Fibroblast of the aortic adventitia (primary cell): ENCODE measurements around the gene PARP8. TPM values are rescaled to one million over a fixed set of nuclear protein-coding genes. Genes with fewer than 3 reads are reported as not detected.
A peak's percentile ranks its signal among the peaks of the same experiment; 100 is the strongest.

Source experiments
- DNase-seq: peaks from one replicate; pipeline ENCODE4 v3.0.0-alpha.2; 2010; ENCODE audit warnings: low read depth
- H3K4me3 ChIP-seq: 2 replicates; pipeline ENCODE4 v1.5.1; 2011; ENCODE audit warnings: low read depth, mild to moderate bottlenecking, control low read depth, low read length, moderate library complexity
- CTCF ChIP-seq: IDR thresholded peaks from 2 replicates; pipeline ENCODE4 v1.5.1; 2011; ENCODE audit warnings: mild to moderate bottlenecking, low read length, control low read depth, inconsistent platforms; ENCODE audit not compliant: insufficient read depth
- total RNA-seq: library from RNA; depleted of rRNA; stranded (reverse); fragments of >200 nt; gene quantifications from 2 replicates; pipeline ENCODE4 v1.2.3, GENCODE V29; 2012; ENCODE audit warnings: low replicate concordance

Gene PARP8
- total RNA-seq, 1 donor: 20.1 TPM

DNA sequence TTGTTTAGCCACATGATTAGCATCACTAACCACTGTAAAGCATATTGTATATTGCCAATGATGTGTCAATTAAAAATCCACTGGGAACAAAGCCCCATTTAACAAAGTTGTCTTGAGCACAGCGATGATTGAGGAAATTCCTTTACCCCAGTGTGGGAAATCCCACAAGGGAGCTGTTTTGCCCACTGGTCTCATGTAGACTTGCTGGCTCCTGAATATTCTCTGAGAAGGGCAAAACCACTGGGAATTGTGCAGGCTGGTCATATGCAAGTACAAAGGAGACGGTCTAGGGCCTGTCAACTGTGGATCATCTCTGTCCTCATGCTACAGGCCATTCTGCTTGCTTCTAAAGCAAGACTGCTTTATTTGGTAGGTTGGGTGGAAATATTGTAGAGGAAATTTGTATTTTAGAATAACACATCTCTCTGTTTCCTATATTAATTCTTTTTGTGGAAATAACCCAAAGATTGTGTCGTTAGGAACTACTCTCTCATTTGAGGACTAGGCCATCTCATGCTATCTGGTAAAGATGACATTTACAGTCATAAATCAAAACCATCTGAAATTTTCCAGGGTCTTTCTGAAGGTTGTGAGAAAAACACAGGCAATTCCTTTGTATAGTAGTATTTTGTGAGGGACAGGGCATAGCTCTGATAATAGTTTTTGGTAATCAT is 60.2 kb downstream of the PARP8 start:
- no peak for TF ChIP-seq CTCF
- DNase-seq: no peak
- no peak overlapping the region for H3K4me3 ChIP-seq

DNA sequence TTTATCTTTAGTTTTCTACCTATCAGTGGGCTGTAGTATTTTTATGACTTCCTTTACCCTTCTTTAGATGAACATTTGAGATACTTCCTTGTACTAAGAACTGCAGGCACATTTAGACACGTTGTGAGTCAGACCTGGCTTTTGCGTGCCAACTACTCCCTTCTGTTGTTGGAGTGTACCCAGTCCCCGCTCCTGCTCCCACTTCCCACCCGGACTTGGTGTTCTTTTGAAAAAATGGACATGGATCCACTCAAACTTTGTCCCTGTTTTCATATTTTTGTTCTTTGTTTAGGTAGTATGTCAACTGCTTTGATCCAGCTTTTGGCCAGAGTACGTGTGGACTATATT is 60.7 kb downstream of the PARP8 start:
- TF ChIP-seq CTCF: no peak
- peak; percentile 54 for DNase-seq
- no peak overlapping the region for H3K4me3 ChIP-seq

GRCh38 chr5:50727845-50728244 is 61.4 kb downstream of the PARP8 start:
- no peak for DNase-seq
- H3K4me3 ChIP-seq: no peak overlapping the region
- TF ChIP-seq CTCF: no peak

DNA sequence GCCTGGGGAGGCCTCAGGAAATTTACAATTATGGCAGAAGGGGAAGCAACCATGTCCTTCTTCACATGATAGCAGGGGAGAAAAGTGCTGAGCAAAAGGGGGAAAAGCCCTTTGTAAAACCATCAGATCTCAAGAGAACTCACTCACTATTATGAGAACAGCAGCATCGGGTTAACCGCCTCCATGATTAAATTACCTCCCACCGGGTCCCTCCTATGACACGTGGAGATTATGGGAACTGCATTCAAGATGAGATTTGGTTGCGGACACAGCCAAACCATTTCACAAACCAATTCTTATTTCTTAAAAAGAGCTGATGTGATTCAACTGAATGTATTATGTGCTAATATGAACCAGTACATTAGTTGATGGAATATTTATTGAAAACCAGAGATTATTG is 63.9 kb downstream of the PARP8 start:
- H3K4me3 ChIP-seq: no peak overlapping the region
- TF ChIP-seq CTCF: no peak
- no peak for DNase-seq

DNA sequence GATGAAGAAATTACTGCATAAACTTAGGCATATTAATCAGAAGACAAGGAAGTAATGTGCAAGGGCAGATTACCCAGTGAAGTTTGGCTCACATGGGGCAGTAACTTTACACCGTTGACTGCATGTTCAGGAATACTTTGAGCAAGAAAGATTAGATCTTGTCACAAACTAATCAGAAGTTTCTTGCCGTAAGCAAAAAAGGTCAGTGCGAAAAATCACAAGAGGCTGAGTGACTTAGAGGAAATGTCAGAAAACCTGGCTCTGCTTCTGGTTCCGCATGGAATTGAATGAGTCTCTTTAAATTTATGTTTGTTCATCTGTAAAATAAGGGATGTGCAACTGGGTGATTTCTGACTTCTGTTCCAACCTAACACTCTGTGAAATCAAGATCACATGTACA is 64.4 kb downstream of the PARP8 start:
- H3K4me3 ChIP-seq: no peak overlapping the region
- DNase-seq: no peak
- TF ChIP-seq CTCF: no peak

DNA sequence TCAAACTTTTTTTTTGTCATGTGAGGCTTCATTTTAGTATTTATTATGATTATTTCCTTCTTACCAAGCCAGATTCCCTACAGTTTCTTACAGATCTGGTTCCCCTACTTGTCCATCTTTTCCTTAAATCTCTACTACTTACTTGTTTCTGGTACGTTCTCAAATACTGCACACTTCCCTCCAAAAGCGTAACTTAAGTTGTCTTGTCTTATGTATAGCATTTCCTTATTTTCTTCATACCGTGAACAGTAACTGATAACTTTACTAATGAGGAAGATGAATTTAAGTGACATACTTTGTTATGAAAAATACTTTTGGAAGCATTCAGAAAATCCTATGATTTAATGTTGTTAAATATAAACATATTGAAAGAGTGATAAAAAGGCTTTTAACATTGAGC is 67.3 kb downstream of the PARP8 start:
- no peak overlapping the region for H3K4me3 ChIP-seq
- no peak for DNase-seq
- no peak for TF ChIP-seq CTCF

GRCh38 chr5:50738864-50739263 is 72.4 kb downstream of the PARP8 start:
- no peak for TF ChIP-seq CTCF
- no peak overlapping the region for H3K4me3 ChIP-seq

More at GRCh38 chr5:50738864-50739263, 72.4 kb downstream of the PARP8 start:
- no peak for DNase-seq
